CD4-positive, alpha-beta T cell treated with Interferon gamma for 1 hour (primary cell): ENCODE measurements around the gene C1R.
A peak's percentile ranks its signal among the peaks of the same experiment; 100 is the strongest.
"Not testable (repeated sequence)": the region's sequence is repeated elsewhere in the genome, so short reads cannot be mapped to it uniquely, and the experiment has no call there.

Source experiments
- DNase-seq: peaks from one replicate; pipeline ENCODE4 v3.0.0-alpha.2; 2020

Gene C1R

DNA sequence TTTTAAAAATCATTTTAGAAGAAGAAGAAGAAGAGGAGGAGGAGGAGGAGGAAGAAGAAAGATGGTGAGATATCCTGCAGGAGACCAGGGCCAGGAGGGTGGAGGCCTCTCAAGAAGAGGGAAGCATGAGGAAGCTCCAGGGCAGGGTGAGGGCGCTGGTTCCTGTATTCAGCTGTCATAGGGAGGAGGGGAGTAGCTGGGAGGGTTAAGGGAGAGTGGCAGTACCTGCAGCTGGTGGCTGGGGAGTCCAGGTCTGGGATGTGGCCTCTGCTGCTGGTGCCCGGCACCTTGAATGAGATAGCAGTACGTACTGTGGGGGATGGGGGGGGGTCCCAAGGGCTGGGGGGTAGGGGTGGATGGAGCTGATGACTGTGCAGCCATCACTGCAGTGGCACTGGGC is 26.6 kb upstream of the C1R start:
- no peak for DNase-seq

DNA sequence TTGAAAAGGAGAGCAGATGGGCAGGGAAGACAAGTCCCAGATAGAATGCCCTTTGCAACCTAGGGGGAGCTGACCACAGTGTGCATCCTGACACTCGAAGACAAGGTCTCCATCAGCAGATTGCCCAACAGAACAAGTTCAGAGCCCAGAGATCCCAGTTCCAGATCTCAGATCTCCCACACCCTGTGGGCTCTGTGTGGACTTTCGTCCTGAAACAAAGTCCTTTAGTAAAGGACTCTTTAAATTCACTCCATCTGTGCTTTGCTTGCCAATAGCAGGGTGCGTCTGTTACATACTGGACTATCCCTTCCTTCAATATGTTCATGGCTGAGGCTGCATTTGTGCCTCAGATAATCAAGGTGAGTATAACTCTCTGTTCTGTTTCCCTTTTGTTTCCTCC is 25.4 kb upstream of the C1R start:
- no peak for DNase-seq

DNA sequence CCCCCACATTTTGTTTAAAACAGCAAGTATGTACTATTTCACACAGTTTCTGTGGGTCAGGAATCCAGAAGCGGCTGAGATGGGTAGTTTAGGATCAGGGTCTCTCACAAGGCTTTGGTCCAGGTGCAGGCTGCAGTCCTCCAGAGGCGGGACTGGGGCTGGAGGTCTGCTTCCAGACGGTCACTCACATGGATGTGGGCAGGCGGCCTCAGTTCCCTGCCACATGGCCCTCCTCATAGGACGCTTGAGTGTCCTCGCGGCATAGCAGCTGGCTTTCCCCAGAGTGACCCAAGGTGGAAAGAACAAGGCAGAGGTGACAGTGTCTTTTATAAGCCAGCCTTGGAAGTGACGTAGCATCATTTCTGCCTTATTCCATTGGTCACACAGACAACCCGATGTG is 24.7 kb upstream of the C1R start:
- DNase-seq = no peak

DNA sequence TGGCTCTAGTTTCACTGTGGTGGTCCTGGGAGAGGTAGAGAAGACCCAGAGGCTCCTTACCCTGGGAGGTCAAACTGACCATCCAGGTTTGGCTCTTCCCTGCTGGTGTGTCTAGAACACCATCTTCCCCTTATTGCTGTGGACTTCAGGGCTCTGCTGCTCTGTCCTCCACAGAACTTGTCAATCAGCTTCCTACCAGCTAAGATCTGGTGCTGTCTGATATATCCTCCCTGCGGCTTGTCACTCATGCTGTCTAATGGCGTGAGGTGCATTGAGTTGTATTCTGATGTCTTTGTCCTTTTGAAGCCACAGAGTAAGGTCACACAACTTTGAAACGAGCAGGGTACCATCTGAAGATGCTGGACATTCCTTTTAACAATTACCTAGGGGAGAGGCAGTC is 24.0 kb upstream of the C1R start:
- DNase-seq = no peak

DNA sequence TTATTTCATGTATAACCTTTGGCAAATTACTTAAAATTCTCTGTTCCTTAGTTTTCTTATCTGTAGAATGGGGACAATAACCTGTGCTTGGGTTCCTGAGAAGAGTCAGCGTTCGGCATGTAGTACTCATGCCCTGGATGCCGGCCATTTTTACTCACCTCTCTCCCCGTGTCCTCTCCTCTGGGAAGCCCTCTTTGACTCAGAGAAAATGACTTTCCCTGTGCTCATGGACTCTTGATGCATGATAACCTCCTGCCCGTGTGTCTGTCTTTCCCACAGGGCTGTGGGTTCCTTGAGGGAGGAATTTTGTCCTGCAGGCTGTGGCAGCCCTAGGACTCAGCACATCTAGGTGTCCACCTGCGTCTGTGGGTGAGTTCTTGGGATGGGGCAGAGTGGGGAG is 22.6 kb upstream of the C1R start:
- no peak for DNase-seq

DNA sequence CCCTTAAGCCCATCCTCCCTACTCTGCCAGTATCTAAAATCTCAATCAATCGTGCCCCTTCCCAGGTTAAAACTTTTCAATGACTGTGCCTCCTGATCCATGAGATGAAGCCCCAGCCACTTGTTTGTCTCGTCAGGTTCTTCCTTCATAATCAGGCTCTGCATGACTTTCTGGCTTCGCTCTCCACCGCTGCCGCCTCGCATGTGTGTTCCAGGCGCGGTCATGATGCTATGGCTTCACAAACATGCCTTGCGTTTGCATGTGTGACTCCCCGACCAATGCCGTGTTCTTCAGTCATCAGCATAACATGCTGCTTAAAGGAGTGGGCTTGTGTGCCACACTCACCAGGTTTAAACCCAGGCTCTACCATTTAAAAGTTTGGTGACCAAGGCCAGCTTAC is 21.8 kb upstream of the C1R start:
- no peak for DNase-seq

DNA sequence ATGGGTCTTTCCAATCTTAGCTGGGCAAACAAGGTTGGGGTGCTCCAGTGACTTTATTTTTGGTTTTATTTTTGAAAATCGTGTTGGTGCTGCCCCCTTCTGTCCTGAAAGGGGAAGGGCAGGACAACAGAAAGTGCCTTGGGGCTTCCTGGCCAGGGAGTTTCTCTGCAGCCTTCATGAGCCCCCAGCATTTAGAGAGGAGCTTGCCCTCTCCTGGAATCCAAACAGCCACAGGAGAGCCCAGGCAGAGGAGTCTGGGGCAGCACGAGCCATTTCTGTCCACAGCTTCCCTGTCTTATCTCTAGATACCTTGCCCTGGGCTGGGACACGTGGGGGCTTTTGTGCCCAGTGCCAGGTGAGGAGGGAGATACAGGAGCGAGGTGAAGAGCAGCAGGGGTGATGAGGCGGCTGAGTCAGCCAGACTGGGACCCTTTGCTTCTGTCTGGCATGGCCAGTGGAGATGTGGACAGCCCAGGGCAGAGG is 21.2 kb upstream of the C1R start:
- DNase-seq = peak; percentile 28

DNA sequence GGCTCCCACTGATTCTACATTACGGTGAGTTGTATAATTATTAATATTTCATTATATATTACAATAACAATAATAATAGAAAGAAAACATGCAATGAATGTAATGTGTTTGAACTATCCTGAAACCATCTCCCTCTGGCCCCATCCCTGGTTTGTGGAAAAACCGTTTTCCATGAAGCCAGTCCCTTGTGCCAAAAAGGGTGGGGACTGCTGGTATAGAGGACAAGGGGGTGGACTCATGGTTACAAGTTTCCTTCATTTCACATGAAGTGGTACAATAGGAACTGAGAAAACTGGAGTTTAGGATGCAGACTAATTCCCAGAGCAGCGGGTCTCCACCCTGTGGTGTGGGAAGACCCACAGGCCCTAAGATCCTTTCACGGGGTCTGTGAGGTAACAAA is 19.8 kb upstream of the C1R start:
- DNase-seq = no peak

DNA sequence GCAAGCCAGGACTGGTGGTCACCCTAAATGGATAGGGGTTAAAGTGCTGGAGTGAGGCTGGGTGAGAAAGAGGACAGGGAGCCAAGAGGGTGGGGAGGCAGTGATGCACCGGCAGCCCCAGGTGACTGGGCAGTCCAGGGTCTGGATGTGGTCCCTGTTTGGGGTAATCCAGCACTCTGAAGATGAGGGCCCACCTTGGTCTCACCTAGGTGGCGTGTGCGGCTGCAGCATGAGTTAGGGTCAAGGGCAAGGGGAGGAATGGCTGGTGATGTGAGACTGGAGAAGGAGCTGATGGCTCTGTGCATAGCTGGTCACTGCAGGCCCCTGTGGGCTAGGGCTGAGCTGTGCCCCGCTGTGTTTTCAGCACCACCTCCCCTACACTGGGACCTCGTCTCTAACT is 18.4 kb upstream of the C1R start:
- DNase-seq = no peak

DNA sequence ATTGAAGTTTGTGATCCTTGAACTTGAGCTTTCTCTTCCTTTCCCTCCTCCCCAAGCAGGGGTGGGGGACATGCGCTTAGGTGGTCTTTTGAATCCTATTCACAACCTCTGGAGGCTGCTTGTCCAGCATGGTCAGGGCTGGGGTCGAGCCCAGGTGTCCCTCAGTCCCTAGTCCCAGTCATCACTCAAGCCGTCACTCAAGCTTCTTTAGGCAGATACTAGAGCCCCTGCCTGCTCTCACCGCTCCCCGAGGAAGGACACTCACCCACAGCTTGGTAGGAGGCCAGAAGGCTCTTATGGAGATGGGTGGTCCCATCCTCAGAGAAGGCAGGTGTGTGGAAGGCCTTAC is 17.3 kb upstream of the C1R start:
- no peak for DNase-seq

DNA sequence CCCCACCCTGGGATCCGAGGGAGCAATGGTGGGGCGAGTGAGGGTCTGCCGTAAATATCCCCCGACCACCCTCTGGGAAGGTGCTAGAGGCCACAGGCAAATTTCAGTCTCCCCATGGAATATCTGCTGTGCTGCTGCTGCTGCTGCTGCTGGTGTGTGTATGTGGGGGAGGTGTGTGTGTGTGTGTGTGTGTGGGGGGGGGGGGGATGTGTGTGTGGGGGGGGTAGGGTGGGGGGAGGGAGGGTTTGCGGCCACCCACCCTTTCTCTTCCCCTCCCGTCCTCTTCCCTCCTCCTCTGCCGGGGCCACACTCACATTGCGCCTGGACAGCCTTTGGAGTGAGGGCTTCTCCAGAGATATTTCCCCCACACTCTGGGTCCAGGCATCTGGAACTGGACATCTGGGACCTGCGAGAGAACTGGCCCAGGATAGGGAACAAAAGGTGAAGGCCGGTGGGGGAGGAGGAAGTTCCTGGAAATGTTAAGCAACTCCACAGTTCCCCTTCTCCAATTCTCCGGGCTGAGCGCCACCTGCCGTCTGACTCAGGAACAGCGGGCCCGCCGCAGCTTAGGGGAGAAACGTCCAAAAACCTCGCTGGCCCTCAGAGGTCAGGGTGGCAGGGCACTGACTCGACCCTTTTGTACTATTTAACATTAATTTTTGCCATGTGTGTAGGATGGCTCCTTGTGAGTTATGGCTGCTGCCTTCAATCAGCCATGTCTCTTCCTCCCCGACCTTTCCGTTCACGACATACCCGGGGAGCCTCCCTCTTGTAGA is 16.7 kb upstream of the C1R start, which contains the start of gene C1RL:
Gene C1RL, minus strand, starts transcription at position 419 of the 776 bp plus-strand sequence. Its CDS starts 34 bp downstream, at position 385.
- DNase-seq = peak; percentile 66

DNA sequence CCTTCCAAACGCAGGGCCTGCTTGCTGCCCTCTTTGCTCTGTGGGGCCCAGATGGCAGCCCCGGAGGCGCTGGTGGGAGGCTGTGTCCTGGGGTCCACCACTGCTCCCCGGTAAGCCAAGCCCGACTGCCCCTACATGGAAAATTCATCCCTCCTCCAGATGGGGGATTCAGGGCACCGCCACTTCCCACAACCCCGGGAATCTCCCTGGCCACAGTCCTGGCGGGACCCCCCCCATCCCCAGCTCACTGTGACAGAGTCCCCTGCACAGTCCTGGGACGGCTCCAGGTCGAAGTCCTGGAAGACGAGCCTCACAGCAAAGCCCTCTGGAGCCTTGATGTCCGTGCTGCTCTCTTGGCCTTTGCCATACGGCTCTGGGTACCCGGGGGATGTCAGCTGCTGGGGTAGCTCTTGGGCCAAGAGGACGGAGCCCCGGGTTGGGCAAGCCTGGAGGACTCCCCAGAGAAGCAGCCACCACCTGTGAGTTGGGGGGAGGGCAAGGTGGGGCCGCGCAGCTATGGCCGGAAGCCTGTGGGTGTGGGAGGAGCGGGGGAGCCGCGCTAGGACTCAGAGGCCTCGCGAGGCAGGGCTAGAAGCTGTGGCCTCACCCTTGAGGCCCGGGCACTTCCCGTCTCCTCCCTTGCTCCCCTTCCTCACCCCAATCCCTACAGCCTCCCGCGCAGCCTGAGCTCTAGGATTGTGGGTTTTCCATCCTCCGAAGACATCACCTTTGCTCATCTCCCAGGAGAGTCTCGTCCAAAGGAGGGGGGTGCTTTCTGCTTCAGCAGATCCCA is 16.0 kb upstream of the C1R start:
- peak; percentile 68 for DNase-seq

DNA sequence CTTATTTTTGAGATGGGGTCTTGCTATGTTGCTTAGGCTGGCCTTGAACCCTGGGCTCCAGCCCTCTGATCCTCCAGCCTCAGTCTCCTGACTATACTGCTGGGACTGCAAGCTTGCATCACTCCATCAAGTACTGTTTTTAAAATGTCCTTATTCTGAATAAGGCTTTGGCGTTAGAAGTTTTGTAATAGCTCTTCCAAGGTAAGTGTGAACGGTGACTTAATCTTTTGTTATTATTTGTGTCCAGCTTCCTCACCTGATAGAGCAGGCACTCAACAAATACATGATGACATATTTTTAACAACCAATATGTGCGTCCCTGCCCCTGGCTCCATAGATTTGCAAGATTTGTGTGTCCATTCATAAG is 15.4 kb upstream of the C1R start:
- no peak for DNase-seq

DNA sequence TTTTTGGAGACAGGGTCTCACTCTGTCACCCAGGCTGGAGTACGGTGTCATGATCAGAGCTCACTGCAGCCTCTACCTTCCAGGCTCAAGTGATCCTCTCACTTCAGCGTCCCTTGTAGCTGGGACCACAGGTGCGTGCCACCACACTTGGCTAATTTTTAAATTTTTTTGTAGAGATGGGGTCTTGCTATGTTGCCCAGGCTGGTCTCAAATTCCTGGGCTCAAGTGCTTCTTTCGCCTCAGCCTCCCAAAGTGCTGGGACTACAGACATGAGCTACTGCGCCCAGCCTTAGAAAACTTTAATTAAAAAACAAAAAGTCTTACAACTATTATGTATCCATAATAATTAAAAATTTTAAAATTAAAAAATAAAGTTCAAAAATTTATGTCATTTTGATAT is 14.9 kb upstream of the C1R start:
- not testable (repeated sequence) for DNase-seq

DNA sequence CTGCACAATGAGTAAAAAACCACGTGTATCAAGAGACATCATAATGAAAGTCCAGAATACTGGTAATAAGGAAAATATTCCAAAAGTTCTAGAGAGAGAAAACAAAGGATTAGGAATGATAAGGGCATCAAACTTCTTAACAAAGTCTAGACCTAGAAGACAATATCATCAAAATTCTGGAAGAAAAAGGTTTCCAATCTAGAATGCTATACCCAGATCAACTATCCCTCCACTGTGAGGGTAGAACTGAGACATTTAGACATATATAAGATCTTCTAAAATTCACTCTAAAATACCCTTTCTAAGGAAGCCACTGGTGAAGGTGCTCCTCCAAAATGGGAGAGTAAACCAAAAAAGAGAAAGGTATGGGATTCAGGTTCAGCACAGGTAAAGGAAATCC is 13.8 kb upstream of the C1R start:
- DNase-seq = no peak

DNA sequence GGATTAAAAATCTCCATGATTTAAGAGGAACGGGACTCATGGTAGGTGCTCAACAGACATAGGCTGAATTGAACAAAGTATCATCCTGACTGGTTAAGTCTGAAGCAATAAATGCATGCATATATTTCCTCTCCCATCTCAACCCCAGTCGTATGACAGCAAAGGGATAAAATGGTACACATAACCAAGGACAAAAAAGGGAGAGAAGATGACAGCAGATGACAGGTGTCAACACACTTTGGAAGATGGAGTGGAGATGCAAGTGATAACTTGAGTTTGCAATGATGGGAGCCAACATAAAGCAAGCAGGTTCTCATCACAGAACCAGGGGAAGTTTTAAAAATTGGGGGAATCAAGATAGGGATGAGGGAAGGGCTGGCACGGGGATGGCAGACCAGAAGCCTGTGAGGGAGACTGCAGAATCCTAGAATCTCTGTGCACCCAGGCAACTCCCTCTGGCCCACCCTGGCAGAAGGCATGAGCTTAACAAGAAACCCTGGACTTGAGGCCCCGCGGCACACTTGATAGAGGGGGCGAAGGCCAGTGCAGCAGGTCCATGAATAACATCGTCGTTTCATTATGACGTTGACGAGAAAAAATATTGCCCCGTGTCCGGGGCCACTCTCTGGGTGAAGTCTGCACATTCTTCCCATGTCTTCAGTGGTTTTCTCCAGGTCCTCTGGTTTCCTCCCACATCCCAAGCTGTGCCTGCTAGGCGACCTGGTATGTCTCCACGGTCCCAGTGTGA is 11.8 kb upstream of the C1R start:
- no peak for DNase-seq

DNA sequence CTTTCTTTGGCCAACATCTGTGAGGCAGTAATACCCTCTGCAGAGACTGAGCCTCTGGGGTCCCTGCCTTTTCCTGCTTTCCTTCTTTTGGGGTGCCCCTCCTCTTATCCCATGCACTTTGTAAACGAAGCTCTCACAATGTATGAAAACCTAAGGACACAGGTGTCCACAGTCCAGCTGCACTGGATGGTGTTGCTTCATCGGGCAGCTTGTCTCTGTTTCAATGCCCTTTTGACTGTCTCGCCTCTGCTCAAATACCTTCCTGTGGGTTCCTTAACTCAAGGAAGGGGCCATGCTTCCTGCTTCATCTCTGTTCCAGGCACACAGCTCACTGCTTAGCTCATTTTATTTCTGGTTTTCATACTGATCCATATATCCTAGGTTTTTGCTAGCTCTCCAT is 10.3 kb upstream of the C1R start:
- no peak for DNase-seq

DNA sequence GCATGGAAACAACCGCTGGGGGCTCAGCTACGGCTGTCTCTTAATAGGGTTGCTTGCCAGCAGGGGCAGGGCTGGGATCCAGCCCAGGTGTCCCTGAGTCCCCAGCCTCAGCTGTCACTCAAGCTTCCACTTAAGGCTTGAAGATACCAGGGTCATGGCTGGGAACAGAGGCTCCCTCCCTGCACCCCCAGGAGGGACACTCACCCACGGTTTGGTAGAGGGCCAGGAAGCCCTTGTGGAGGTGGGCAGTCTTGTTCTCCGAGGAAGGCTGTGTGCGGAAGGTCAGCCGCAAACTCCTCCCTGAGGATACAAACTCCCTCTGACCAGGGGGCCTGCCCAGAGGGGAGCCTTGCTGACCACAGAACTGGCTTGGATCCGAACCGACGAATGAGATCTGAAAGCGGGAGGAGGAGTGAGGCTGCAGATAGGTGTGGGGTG is 9.5 kb upstream of the C1R start:
- DNase-seq = no peak

DNA sequence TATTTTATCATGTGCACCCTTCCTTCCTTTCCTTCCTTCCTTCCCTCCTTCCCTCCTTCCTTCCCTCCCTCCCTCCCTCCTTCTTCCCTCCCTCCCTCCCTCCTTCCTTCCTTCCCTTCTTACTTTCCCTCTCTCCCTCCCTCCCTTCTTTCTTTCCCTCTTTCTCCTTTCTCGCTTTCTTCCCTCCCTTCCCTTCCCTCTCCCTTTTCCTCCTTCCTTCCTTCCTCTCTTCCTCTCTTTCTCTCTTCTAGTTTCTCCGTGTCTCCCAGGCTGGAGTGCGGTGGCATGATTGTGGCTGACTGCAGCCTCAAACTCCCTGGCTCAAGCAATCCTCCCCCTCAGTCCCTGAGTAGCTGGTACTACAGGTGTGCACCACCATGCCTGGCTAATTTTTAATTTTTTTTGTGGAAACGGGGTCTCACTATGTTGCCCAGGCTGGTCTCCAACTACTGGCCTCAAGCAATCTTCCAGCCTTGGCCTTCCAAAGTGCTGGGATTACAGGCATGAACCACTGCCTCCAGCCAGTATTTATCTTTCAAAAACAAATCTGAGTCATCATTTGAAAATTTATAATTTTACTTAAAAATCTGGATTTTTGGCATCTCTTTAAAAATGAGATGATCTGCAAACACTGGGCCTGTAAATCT is 8.9 kb upstream of the C1R start:
- no peak for DNase-seq

DNA sequence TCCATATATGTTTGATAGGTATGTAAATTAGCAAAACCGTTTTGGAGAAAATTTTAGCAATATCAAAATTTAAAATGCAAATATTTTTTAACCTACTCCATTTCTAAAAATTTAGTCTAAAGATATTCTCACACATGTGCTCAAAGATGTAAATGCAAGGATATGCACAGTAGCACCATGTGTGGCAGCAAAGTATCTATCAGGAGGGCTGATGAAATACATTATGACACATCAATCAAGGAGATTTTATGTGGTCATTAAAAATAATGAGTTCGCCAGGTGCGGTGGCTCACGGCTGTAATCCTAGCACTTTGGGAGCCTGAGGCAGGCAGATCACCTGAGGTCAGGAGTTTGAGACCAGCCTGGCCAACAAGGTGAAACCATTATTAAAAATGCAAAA is 8.0 kb upstream of the C1R start:
- no peak for DNase-seq

DNA sequence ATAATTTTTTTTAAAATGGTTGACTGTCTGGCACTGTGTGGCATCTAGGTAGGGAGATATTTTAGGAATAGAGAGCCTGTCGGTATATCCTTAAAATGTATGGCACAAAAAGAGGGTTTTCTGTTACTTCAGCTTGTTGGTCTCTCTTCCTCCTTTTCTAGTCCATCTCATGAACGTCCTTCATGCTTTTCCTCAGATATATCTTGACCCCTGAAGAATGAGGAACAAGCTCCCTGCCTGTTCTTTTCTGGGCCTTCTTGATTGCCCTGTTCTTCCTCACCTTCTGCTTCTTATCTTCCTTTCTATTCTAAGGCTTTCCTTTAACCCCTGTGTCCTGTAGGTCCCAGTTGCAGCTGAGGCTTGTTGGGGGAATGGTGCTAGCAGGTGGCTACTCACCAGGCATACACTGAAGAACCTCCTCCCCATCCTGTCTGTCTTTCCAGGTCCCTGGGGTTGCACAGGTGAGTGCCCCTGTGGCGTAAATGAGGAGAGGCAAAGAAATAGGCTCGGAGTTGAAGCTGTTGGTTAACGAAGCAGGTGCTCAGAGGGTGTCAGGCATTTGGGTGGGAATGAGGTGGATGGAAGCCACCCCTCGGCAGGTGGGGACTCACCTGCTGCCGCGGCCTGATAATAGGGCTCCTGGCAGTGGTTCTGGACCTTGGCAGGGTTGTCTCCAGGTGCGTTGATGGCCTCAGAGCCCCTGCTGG is 7.2 kb upstream of the C1R start:
- no peak for DNase-seq

DNA sequence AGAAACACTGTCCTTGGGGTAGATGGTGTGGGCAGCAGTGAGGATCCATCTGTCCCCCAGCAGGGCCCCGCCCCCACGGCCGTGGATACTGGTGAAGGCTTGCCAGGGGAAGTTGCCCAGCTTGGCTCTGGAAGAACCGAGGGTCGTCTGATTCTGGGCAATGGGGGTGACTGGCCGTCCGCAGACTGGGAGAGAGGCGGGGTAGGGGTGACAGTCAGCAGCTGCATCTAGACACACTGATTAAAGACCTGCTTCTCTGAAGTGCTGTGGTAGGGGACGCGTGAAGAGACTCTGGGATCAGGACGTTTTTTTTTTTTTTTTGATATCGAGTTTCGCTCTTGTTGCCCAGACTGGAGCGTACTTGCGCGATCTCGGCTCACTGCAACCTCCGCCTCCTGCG is 4.7 kb upstream of the C1R start:
- no peak for DNase-seq
